ENCODE results near the gene LRFN4.

Gene LRFN4

GRCh38 chr11:66866007-66866406 lies 9.1 kb downstream of the LRFN4 start:
- H3K27ac ChIP-seq (ENCODE audit: low read depth, low read length): no peak overlapping the region
- no peak overlapping the region for H3K9ac ChIP-seq (ENCODE audit: low read length)
- no peak overlapping the region for H3K4me2 ChIP-seq (ENCODE audit: low read depth, low read length, poor library complexity, severe bottlenecking)
- TF ChIP-seq EZH2phosphoT487 (conservative IDR thresholded peaks at IDR 0.05; ENCODE audit: low read length) (no peak), CTCF (IDR thresholded peaks at IDR 0.05; ENCODE audit: insufficient read depth, low read length, poor library complexity, severe bottlenecking) (no peak)
- H3K79me2 ChIP-seq (ENCODE audit: insufficient read depth, low read length): no peaks in the 10 kb centered on the region
- H3K9me3 ChIP-seq (ENCODE audit: insufficient read depth, low read length): no peaks in the 10 kb centered on the region
- H3K27me3 ChIP-seq (ENCODE audit: low read length): no peaks in the 10 kb centered on the region
- no peaks in the 10 kb centered on the region for H3K9me2 ChIP-seq (replicated peaks; ENCODE audit: insufficient read depth, low read length)
- no peak overlapping the region for H3K4me3 ChIP-seq (ENCODE audit: insufficient read depth, low read length, poor library complexity, severe bottlenecking)
- H2AFZ ChIP-seq (ENCODE audit: low read depth, low read length, severe bottlenecking): no peak overlapping the region
- peaks cover 6% of the 10 kb centered on the region for H3F3A ChIP-seq (ENCODE audit: insufficient read depth)
- no peaks in the 10 kb centered on the region for H4K20me1 ChIP-seq (ENCODE audit: low read depth, low read length)
- H3K36me3 ChIP-seq (ENCODE audit: low read length): no peaks in the 10 kb centered on the region

GRCh38 chr11:66866511-66866986 lies 9.7 kb downstream of the LRFN4 start:
- Histone ChIP-seq H3K27me3 (ENCODE audit: low read length) (no peaks in the 10 kb centered on the region), H3K9me2 (replicated peaks; ENCODE audit: insufficient read depth, low read length) (no peaks in the 10 kb centered on the region), H3K9ac (ENCODE audit: low read length) (no peak overlapping the region), H2AFZ (ENCODE audit: low read depth, low read length, severe bottlenecking) (no peak overlapping the region), H3F3A (ENCODE audit: insufficient read depth) (peaks cover 6% of the 10 kb centered on the region), H3K4me2 (ENCODE audit: low read depth, low read length, poor library complexity, severe bottlenecking) (no peak overlapping the region), H4K20me1 (ENCODE audit: low read depth, low read length) (no peaks in the 10 kb centered on the region), H3K79me2 (ENCODE audit: insufficient read depth, low read length) (no peaks in the 10 kb centered on the region), H3K4me3 (ENCODE audit: insufficient read depth, low read length, poor library complexity, severe bottlenecking) (no peak overlapping the region), H3K36me3 (ENCODE audit: low read length) (no peaks in the 10 kb centered on the region), H3K27ac (ENCODE audit: low read depth, low read length) (no peak overlapping the region), H3K9me3 (ENCODE audit: insufficient read depth, low read length) (no peaks in the 10 kb centered on the region)
- TF ChIP-seq EZH2phosphoT487 (conservative IDR thresholded peaks at IDR 0.05; ENCODE audit: low read length) (no peak), CTCF (IDR thresholded peaks at IDR 0.05; ENCODE audit: insufficient read depth, low read length, poor library complexity, severe bottlenecking) (no peak)

GRCh38 chr11:66867425-66868040 lies 10.7 kb downstream of the LRFN4 start:
- Histone ChIP-seq H3K27ac (ENCODE audit: low read depth, low read length) (no peak overlapping the region), H3K36me3 (ENCODE audit: low read length) (no peaks in the 10 kb centered on the region), H3K4me2 (ENCODE audit: low read depth, low read length, poor library complexity, severe bottlenecking) (no peak overlapping the region), H3K4me3 (ENCODE audit: insufficient read depth, low read length, poor library complexity, severe bottlenecking) (no peak overlapping the region), H4K20me1 (ENCODE audit: low read depth, low read length) (no peaks in the 10 kb centered on the region), H3K9me2 (replicated peaks; ENCODE audit: insufficient read depth, low read length) (no peaks in the 10 kb centered on the region), H3K79me2 (ENCODE audit: insufficient read depth, low read length) (no peaks in the 10 kb centered on the region), H2AFZ (ENCODE audit: low read depth, low read length, severe bottlenecking) (no peak overlapping the region), H3K9ac (ENCODE audit: low read length) (no peak overlapping the region), H3K27me3 (ENCODE audit: low read length) (no peaks in the 10 kb centered on the region), H3F3A (ENCODE audit: insufficient read depth) (peaks cover 6% of the 10 kb centered on the region), H3K9me3 (ENCODE audit: insufficient read depth, low read length) (no peaks in the 10 kb centered on the region)
- TF ChIP-seq EZH2phosphoT487 (conservative IDR thresholded peaks at IDR 0.05; ENCODE audit: low read length): no peak
- TF ChIP-seq CTCF (IDR thresholded peaks at IDR 0.05; ENCODE audit: insufficient read depth, low read length, poor library complexity, severe bottlenecking): no peak
